ENCODE results near the gene ASB15. TPM values are rescaled to one million over a fixed set of nuclear protein-coding genes. Genes with fewer than 3 reads are reported as not detected.

ASB15 gene
- polyA plus RNA-seq, 1 donor from 2014 or later = not detected

DNA sequence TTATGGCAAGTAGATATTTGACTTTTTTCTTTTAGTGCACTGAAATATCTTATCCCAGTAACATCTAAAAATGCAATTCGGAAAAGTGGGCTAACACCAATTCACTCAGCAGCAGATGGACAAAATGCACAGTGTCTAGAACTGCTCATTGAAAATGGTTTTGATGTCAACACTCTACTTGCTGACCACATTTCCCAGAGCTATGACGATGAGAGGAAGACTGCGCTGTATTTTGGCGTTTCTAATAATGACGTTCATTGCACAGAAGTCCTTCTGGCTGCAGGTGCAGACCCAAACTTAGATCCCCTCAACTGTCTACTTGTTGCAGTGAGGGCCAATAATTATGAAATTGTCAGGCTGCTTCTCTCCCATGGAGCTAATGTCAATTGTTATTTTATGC, 27.2 kb downstream of the ASB15 start:
- Histone ChIP-seq H3K9me3 (ENCODE audit: low read length) (no peaks in the 10 kb centered on the region), H3K4me3 (ENCODE audit: low read length) (no peak overlapping the region), H3K9ac (ENCODE audit: low read length) (no peak overlapping the region), H4K20me1 (ENCODE audit: insufficient read depth) (no peaks in the 10 kb centered on the region), H3K27ac (ENCODE audit: low read length) (no peak overlapping the region), H3K36me3 (ENCODE audit: insufficient read depth, low read length) (no peaks in the 10 kb centered on the region), H3K4me2 (ENCODE audit: low read length) (no peak overlapping the region), H3K79me2 (replicated peaks; ENCODE audit: insufficient read depth, low read length) (no peaks in the 10 kb centered on the region), H3K27me3 (ENCODE audit: insufficient read depth, low read depth, low read length) (no peaks in the 10 kb centered on the region), H3F3A (ENCODE audit: insufficient read depth, low read length, poor library complexity, severe bottlenecking) (no peaks in the 10 kb centered on the region), H3K9me2 (ENCODE audit: insufficient read depth, low read length) (no peaks in the 10 kb centered on the region), H2AFZ (ENCODE audit: low read depth, low read length) (no peak overlapping the region)
- TF ChIP-seq RAD21 (conservative IDR thresholded peaks at IDR 0.05) (no peak), EZH2 (IDR thresholded peaks at IDR 0.05; ENCODE audit: borderline replicate concordance, insufficient read depth, low read length, poor library complexity, severe bottlenecking) (no peak), EP300 (conservative IDR thresholded peaks at IDR 0.05; ENCODE audit: poor library complexity, severe bottlenecking) (no peak), SMC3 (conservative IDR thresholded peaks at IDR 0.05; ENCODE audit: poor library complexity) (no peak), MXI1 (conservative IDR thresholded peaks at IDR 0.05; ENCODE audit: poor library complexity, severe bottlenecking) (no peak), POLR2AphosphoS5 (IDR thresholded peaks at IDR 0.05) (no peak), TAF1 (IDR thresholded peaks at IDR 0.05; ENCODE audit: low read depth) (no peak)
- TF ChIP-seq, protein P1, sequence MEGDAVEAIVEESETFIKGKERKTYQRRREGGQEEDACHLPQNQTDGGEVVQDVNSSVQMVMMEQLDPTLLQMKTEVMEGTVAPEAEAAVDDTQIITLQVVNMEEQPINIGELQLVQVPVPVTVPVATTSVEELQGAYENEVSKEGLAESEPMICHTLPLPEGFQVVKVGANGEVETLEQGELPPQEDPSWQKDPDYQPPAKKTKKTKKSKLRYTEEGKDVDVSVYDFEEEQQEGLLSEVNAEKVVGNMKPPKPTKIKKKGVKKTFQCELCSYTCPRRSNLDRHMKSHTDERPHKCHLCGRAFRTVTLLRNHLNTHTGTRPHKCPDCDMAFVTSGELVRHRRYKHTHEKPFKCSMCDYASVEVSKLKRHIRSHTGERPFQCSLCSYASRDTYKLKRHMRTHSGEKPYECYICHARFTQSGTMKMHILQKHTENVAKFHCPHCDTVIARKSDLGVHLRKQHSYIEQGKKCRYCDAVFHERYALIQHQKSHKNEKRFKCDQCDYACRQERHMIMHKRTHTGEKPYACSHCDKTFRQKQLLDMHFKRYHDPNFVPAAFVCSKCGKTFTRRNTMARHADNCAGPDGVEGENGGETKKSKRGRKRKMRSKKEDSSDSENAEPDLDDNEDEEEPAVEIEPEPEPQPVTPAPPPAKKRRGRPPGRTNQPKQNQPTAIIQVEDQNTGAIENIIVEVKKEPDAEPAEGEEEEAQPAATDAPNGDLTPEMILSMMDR (IDR thresholded peaks at IDR 0.05; ENCODE audit: poor library complexity, severe bottlenecking) = no peak
- TF ChIP-seq, protein P2, sequence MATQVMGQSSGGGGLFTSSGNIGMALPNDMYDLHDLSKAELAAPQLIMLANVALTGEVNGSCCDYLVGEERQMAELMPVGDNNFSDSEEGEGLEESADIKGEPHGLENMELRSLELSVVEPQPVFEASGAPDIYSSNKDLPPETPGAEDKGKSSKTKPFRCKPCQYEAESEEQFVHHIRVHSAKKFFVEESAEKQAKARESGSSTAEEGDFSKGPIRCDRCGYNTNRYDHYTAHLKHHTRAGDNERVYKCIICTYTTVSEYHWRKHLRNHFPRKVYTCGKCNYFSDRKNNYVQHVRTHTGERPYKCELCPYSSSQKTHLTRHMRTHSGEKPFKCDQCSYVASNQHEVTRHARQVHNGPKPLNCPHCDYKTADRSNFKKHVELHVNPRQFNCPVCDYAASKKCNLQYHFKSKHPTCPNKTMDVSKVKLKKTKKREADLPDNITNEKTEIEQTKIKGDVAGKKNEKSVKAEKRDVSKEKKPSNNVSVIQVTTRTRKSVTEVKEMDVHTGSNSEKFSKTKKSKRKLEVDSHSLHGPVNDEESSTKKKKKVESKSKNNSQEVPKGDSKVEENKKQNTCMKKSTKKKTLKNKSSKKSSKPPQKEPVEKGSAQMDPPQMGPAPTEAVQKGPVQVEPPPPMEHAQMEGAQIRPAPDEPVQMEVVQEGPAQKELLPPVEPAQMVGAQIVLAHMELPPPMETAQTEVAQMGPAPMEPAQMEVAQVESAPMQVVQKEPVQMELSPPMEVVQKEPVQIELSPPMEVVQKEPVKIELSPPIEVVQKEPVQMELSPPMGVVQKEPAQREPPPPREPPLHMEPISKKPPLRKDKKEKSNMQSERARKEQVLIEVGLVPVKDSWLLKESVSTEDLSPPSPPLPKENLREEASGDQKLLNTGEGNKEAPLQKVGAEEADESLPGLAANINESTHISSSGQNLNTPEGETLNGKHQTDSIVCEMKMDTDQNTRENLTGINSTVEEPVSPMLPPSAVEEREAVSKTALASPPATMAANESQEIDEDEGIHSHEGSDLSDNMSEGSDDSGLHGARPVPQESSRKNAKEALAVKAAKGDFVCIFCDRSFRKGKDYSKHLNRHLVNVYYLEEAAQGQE (IDR thresholded peaks at IDR 0.05; ENCODE audit: borderline replicate concordance) = no peak

DNA sequence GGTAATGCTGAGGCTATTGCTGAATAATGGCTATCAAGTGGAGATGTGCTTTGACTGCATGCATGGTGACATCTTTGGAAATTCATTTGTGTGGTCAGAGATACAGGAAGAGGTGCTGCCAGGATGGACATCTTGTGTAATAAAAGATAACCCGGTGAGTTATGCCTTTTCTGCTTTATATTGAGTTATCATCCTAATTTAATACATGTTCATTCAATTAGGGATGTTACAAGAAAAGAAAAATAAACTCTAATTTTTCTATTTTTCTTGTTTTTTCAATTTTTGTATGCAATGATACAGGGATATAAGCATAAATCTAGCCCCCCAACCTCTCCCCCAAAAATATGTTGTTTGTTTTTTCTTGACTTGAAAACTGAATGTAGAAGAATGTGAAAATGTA, 27.7 kb downstream of the ASB15 start:
- Histone ChIP-seq H3K27ac (ENCODE audit: low read length) (no peak overlapping the region), H3K4me2 (ENCODE audit: low read length) (no peak overlapping the region), H3K36me3 (ENCODE audit: insufficient read depth, low read length) (no peaks in the 10 kb centered on the region), H3K9me2 (ENCODE audit: insufficient read depth, low read length) (no peaks in the 10 kb centered on the region), H3K79me2 (replicated peaks; ENCODE audit: insufficient read depth, low read length) (no peaks in the 10 kb centered on the region), H3K9me3 (ENCODE audit: low read length) (no peaks in the 10 kb centered on the region), H2AFZ (ENCODE audit: low read depth, low read length) (no peak overlapping the region), H3F3A (ENCODE audit: insufficient read depth, low read length, poor library complexity, severe bottlenecking) (no peaks in the 10 kb centered on the region), H3K9ac (ENCODE audit: low read length) (no peak overlapping the region), H4K20me1 (ENCODE audit: insufficient read depth) (no peaks in the 10 kb centered on the region), H3K4me3 (ENCODE audit: low read length) (no peak overlapping the region), H3K27me3 (ENCODE audit: insufficient read depth, low read depth, low read length) (no peaks in the 10 kb centered on the region)
- TF ChIP-seq POLR2AphosphoS5 (IDR thresholded peaks at IDR 0.05) = no peak
- no peak for TF ChIP-seq SMC3 (conservative IDR thresholded peaks at IDR 0.05; ENCODE audit: poor library complexity)
- TF ChIP-seq EZH2 (IDR thresholded peaks at IDR 0.05; ENCODE audit: borderline replicate concordance, insufficient read depth, low read length, poor library complexity, severe bottlenecking) = no peak
- no peak for TF ChIP-seq MXI1 (conservative IDR thresholded peaks at IDR 0.05; ENCODE audit: poor library complexity, severe bottlenecking)
- TF ChIP-seq, protein P2 (IDR thresholded peaks at IDR 0.05; ENCODE audit: borderline replicate concordance) = no peak
- TF ChIP-seq RAD21 (conservative IDR thresholded peaks at IDR 0.05) = no peak
- TF ChIP-seq EP300 (conservative IDR thresholded peaks at IDR 0.05; ENCODE audit: poor library complexity, severe bottlenecking) = no peak
- TF ChIP-seq, protein P1 (IDR thresholded peaks at IDR 0.05; ENCODE audit: poor library complexity, severe bottlenecking) = no peak
- TF ChIP-seq TAF1 (IDR thresholded peaks at IDR 0.05; ENCODE audit: low read depth) = no peak

Data from neural cell (in vitro differentiated cells).